Smooth muscle cell (in vitro differentiated cells): Measurements from ENCODE around the gene CETN3. TPM values are rescaled to one million over a fixed set of nuclear protein-coding genes. Genes with fewer than 3 reads are reported as not detected.

ENCODE experiments used
- DNase-seq: peaks from one replicate; lab custom pipeline; 2025; ENCODE audit not compliant: unreplicated experiment; lab: John Stamatoyannopoulos, UW
- H2AFZ ChIP-seq: fragments of 200-600 bp; sonication (generic); 2 replicates; pipeline ENCODE4 v1.6.0; 2016; ENCODE audit warnings: antibody characterized with exemption, low read depth, mild to moderate bottlenecking
- H3F3A ChIP-seq: fragments of 200-600 bp; sonication (generic); 2 replicates; pipeline ENCODE4 v1.6.0; 2017; ENCODE audit warnings: antibody characterized with exemption, low read depth
- H3K27ac ChIP-seq: fragments of 200-600 bp; sonication (generic); 2 replicates; pipeline ENCODE4 v1.5.1; 2016; ENCODE audit warnings: low read depth, mild to moderate bottlenecking
- H3K27me3 ChIP-seq: fragments of 200-600 bp; sonication (generic); 2 replicates; pipeline ENCODE4 v1.6.1; 2016; ENCODE audit warnings: low read depth, mild to moderate bottlenecking
- H3K36me3 ChIP-seq: fragments of 200-600 bp; sonication (generic); 2 replicates; pipeline ENCODE4 v1.5.1; 2016; ENCODE audit warnings: low read depth
- H3K4me1 ChIP-seq: fragments of 200-600 bp; sonication (generic); 2 replicates; pipeline ENCODE4 v1.5.1; 2016; ENCODE audit warnings: low read depth
- H3K4me2 ChIP-seq: fragments of 200-600 bp; sonication (generic); 2 replicates; pipeline ENCODE4 v1.6.0; 2016; ENCODE audit warnings: mild to moderate bottlenecking
- H3K4me3 ChIP-seq: fragments of 200-600 bp; sonication (generic); 2 replicates; pipeline ENCODE4 v1.5.1; 2016; ENCODE audit warnings: mild to moderate bottlenecking
- H3K79me2 ChIP-seq: fragments of 200-600 bp; sonication (generic); 2 replicates; pipeline ENCODE4 v1.6.0; 2016; ENCODE audit warnings: low read depth, mild to moderate bottlenecking
- H3K9ac ChIP-seq: fragments of 200-600 bp; sonication (generic); 2 replicates; pipeline ENCODE4 v1.6.0; 2016; ENCODE audit warnings: low read depth
- H3K9me3 ChIP-seq: fragments of 200-600 bp; sonication (generic); replicated peaks from 2 replicates; pipeline ENCODE4 v1.5.1; 2016; ENCODE audit warnings: low read depth
- H4K20me1 ChIP-seq: fragments of 200-600 bp; sonication (generic); 2 replicates; pipeline ENCODE4 v1.6.0; 2016; ENCODE audit warnings: low read depth
- CTCF ChIP-seq: fragments of 200-600 bp; sonication (generic); IDR thresholded peaks from 2 replicates; pipeline ENCODE4 v1.5.1; 2017; ENCODE audit warnings: borderline replicate concordance, mild to moderate bottlenecking, antibody characterized with exemption; ENCODE audit not compliant: insufficient read depth, poor library complexity, severe bottlenecking
- WGBS: methylation state at CpG from one replicate; pipeline ENCODE4 v1.1.7; 2016; ENCODE audit warnings: low lambda C conversion rate; 5-methylcytosine and 5-hydroxymethylcytosine counted together
- polyA plus RNA-seq: library from polyadenylated mRNA; unstranded; fragments of >200 nt; fragmentation: Nextera tagmentation; extraction: Ambion mirVana; gene quantifications from 2 replicates; pipeline ENCODE4 v1.2.1, GENCODE V29; 2016
- total RNA-seq: library from RNA; depleted of rRNA; stranded (reverse); fragments of >200 nt; gene quantifications from 2 replicates; pipeline ENCODE4 v1.2.3, GENCODE V29; 2014

Gene CETN3
- total and polyA plus RNA-seq, 2 experiments from 2014 or later, result 28.7 to 32.0 TPM

DNA sequence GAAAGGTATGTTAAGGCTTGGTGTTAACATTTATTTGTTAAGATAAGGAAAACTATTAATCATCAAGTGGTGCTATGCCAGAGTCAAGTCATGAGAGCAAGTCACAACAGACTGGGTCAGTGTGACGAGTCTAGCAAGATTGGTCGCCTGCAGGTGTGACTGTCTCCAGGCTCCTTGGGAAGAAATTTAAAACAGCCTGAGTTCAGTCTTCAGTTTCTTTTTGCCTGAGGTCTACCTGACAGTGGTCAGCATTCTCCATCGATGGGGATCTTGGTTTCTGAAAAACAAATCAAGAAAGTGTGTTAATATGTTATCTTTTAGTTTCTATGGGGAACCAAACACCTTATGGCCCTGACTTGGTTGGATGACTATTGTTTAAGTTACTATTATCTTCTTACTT is 56.3 kb downstream of the CETN3 start:
- Histone ChIP-seq H3K4me1 (no peaks in the 10 kb centered on the region), H3K36me3 (no peaks in the 10 kb centered on the region), H3K27me3 (no peaks in the 10 kb centered on the region), H3K4me3 (no peak overlapping the region), H3K4me2 (no peak overlapping the region), H3F3A (no peaks in the 10 kb centered on the region), H3K27ac (no peak overlapping the region), H2AFZ (no peak overlapping the region), H3K9me3 (no peaks in the 10 kb centered on the region), H4K20me1 (no peaks in the 10 kb centered on the region), H3K79me2 (no peaks in the 10 kb centered on the region), H3K9ac (no peak overlapping the region)
- TF ChIP-seq CTCF, result no peak
- WGBS, result 85% methylated on average over 3 of the region's 3 CpGs
- no peak for DNase-seq

DNA sequence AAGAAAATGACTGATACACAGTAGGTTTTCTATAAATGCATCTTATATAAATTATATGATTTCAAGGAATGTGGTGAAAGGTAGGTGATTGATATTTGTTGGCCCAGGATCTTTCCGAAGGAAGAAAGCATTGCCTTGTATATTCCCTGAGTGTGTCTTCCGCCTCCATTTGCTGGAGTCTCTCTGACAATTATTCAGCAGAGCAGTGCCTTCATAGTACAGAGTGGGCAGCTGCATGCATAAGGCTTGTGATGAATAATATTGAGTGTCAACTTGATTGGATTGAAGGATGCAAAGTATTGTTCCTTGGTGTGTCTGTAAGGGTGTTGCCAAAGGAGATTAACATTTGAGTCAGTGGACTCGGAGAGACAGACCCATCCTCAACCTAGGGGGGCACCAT is 58.5 kb downstream of the CETN3 start:
- H2AFZ ChIP-seq, result no peak overlapping the region
- no peaks in the 10 kb centered on the region for H3K36me3 ChIP-seq
- no peak overlapping the region for H3K4me3 ChIP-seq
- no peaks in the 10 kb centered on the region for H3K79me2 ChIP-seq
- H3K4me2 ChIP-seq, result no peak overlapping the region
- H3K27me3 ChIP-seq, result no peaks in the 10 kb centered on the region
- no peaks in the 10 kb centered on the region for H3K9me3 ChIP-seq
- H3K4me1 ChIP-seq, result no peaks in the 10 kb centered on the region
- H3K9ac ChIP-seq, result no peak overlapping the region
- TF ChIP-seq CTCF, result no peak
- no peak overlapping the region for H3K27ac ChIP-seq
- no peaks in the 10 kb centered on the region for H4K20me1 ChIP-seq
- H3F3A ChIP-seq, result no peaks in the 10 kb centered on the region
- DNase-seq, result no peak
- 79% methylated on average over 3 of the region's 3 CpGs for WGBS

DNA sequence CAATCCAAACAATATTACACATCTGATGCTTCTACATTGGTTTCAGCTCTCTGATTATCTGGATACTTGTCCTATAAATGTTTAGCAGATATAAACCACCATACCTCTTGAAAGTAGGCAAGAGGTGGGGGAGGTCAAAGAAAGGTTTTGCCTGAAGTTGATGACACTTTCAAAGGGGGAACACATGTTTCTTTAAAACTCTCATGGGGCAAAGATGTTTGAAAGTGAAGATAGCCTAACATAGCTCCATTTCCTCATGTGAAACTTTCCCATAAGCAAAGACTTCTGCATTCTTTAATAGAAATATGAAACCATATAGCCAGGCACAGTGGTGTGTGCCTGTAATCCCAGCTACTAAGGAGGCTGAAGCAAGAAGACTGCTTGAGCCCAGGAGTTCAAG is 62.1 kb downstream of the CETN3 start:
- H3K9me3 ChIP-seq, result no peaks in the 10 kb centered on the region
- H3K4me1 ChIP-seq, result no peaks in the 10 kb centered on the region
- H3K36me3 ChIP-seq, result no peaks in the 10 kb centered on the region
- H3K9ac ChIP-seq, result no peak overlapping the region
- no peaks in the 10 kb centered on the region for H3K27me3 ChIP-seq
- H3K27ac ChIP-seq, result no peak overlapping the region
- H3F3A ChIP-seq, result no peaks in the 10 kb centered on the region
- no peaks in the 10 kb centered on the region for H4K20me1 ChIP-seq
- TF ChIP-seq CTCF, result no peak
- H3K4me3 ChIP-seq, result no peak overlapping the region
- H3K79me2 ChIP-seq, result no peaks in the 10 kb centered on the region
- no peak for DNase-seq
- no peak overlapping the region for H2AFZ ChIP-seq
- H3K4me2 ChIP-seq, result no peak overlapping the region

DNA sequence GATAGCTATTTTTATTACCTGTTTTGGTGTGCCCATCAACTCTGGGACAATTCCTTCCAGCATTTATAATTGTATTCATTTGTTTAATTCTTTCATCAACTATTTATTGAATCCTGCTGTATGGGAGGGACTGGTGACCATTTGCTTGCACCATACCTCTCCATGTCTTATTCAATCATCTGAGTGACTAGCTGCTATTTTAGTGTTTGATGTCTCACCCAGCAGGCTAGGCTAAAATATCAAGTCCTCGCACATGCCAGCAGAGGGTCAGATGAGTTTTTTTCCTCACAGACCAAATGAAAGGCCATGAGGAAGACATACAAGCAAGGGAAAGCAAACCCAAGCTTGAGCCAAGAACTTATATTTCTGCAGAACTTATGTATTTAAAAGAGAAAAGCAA is 63.9 kb downstream of the CETN3 start:
- Histone ChIP-seq H3K9ac (no peak overlapping the region), H4K20me1 (no peaks in the 10 kb centered on the region), H3K9me3 (no peaks in the 10 kb centered on the region), H3K36me3 (no peaks in the 10 kb centered on the region), H3K4me1 (no peaks in the 10 kb centered on the region), H3F3A (no peaks in the 10 kb centered on the region), H3K4me2 (no peak overlapping the region), H3K27ac (no peak overlapping the region), H3K79me2 (no peaks in the 10 kb centered on the region), H2AFZ (no peak overlapping the region), H3K4me3 (no peak overlapping the region), H3K27me3 (no peaks in the 10 kb centered on the region)
- TF ChIP-seq CTCF, result no peak
- DNase-seq, result no peak
- 97% methylated on average over 1 of the region's 1 CpG for WGBS
